Esophagus muscularis mucosa (tissue), 4 donors: Measurements from ENCODE around the gene CIZ1.

ENCODE experiments used
- EP300 ChIP-seq: sonication (generic); formaldehyde crosslinking; IDR thresholded peaks from one replicate; pipeline ENCODE4 v1.6.1; 2017; ENCODE audit warnings: antibody characterized with exemption
- POLR2A ChIP-seq: fragments of 450-650 bp; IDR thresholded peaks from one replicate; pipeline ENCODE4 v1.6.1; 2017; ENCODE audit warnings: antibody characterized with exemption, moderate library complexity, mild to moderate bottlenecking, low read depth
- POLR2AphosphoS5 ChIP-seq, 2 donors: sonication (generic); formaldehyde crosslinking; IDR thresholded peaks; one replicate each; pipeline ENCODE4 v1.6.1; 2017; ENCODE audit warnings: antibody characterized with exemption in 2 of 2
- TF ChIP-seq, protein P1 (sequence below), 3 experiments: fragments of 200-600 bp in 2 of 3; fragments of 450-650 bp in 1 of 3; sonication (generic) in 2 of 3; IDR thresholded peaks; one replicate each; pipeline ENCODE4 v1.5.1; 2017 to 2019; ENCODE audit warnings: antibody characterized with exemption in 3 of 3, mild to moderate bottlenecking in 2 of 3, moderate library complexity in 1 of 3

DNA sequence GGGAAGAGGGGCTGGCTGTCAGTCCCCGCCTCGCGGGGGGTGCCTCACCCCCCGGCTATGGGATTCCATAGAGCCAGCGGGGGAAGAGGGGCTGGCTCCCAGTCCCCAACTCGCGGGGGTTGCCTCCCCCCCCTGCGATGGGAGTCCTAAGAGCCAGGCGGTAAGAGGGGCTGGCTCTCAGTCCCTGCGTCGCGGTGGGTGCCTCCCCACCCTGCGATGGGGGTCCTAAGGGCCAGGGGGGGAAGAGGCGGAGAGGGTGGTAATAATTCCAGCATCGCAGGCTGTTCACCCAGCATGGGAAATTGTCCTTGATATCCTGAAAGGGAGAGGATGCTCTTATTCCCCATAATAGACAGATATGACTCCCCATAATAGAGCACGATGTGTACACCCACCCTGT, 51.8 kb downstream of the CIZ1 start:
- no peak for TF ChIP-seq POLR2A
- TF ChIP-seq, protein P1, sequence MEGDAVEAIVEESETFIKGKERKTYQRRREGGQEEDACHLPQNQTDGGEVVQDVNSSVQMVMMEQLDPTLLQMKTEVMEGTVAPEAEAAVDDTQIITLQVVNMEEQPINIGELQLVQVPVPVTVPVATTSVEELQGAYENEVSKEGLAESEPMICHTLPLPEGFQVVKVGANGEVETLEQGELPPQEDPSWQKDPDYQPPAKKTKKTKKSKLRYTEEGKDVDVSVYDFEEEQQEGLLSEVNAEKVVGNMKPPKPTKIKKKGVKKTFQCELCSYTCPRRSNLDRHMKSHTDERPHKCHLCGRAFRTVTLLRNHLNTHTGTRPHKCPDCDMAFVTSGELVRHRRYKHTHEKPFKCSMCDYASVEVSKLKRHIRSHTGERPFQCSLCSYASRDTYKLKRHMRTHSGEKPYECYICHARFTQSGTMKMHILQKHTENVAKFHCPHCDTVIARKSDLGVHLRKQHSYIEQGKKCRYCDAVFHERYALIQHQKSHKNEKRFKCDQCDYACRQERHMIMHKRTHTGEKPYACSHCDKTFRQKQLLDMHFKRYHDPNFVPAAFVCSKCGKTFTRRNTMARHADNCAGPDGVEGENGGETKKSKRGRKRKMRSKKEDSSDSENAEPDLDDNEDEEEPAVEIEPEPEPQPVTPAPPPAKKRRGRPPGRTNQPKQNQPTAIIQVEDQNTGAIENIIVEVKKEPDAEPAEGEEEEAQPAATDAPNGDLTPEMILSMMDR (IDR thresholded peaks at IDR 0.05), result no peak
- no peak for TF ChIP-seq POLR2AphosphoS5 (IDR thresholded peaks at IDR 0.05)
- no peak for TF ChIP-seq EP300
